Motor neuron (in vitro differentiated cells): Measurements from ENCODE around the gene KCNJ9. TPM values are rescaled to one million over a fixed set of nuclear protein-coding genes. Genes with fewer than 3 reads are reported as not detected.
"Not testable (repeated sequence)": the region's sequence is repeated elsewhere in the genome, so short reads cannot be mapped to it uniquely, and the experiment has no call there.

Source experiments
- ATAC-seq, 8 experiments: fragments of 200-7000 bp; cut with Tn5 transposase; replicated peaks in 6 of 8; 2 replicates each; pipeline ENCODE4 v1.8.0; 2021; ENCODE audit warnings: mild to moderate bottlenecking in 8 of 8, moderate library complexity in 8 of 8
- H3K27ac ChIP-seq, 2 donors: fragments of 250-450 bp; sonication (Bioruptor Pico); 2 replicates each; pipeline ENCODE4 v1.9.0; 2021; ENCODE audit warnings: antibody characterized with exemption in 2 of 2, mild to moderate bottlenecking in 2 of 2, moderate library complexity in 1 of 2
- H3K4me1 ChIP-seq, 2 donors: fragments of 250-450 bp; sonication (Bioruptor Pico); replicated peaks in 1 of 2; 2 replicates each; pipeline ENCODE4 v1.6.1; 2021; ENCODE audit warnings: antibody characterized with exemption in 2 of 2, mild to moderate bottlenecking in 2 of 2, moderate library complexity in 1 of 2
- H3K4me3 ChIP-seq, 5 donors: fragments of 250-450 bp; sonication (Bioruptor Pico); 2 replicates each; pipeline ENCODE4 v1.9.0; 2021; ENCODE audit warnings: antibody characterized with exemption in 5 of 5, mild to moderate bottlenecking in 5 of 5, moderate library complexity in 4 of 5
- WGBS, 10 experiments: fragments of 450-650 bp; shearing (Covaris generic); methylation state at CpG; one replicate each; pipeline ENCODE4 v1.0.0; 2022; 5-methylcytosine and 5-hydroxymethylcytosine counted together
- in situ Hi-C, 9 experiments: fragments of 400-800 bp; cut with MboI; loops; one replicate each; pipeline ENCODE4 v1.15.0; 2021; ENCODE audit warnings: low sequenced_read_pairs in 9 of 9, low pct_unique_long_range_greater_than_20kb in 2 of 9; ENCODE audit not compliant: unreplicated experiment in 9 of 9
- total RNA-seq, 8 experiments: library from RNA; unstranded; fragments of 300-600 nt; gene quantifications; 2 replicates each; pipeline versions ENCODE4 v1.2.3 to v1.2.4, GENCODE V29; 2022

KCNJ9 gene
- total RNA-seq, 8 experiments from 2014 or later: 0.18 to 9.5 (median 3.8) TPM

DNA sequence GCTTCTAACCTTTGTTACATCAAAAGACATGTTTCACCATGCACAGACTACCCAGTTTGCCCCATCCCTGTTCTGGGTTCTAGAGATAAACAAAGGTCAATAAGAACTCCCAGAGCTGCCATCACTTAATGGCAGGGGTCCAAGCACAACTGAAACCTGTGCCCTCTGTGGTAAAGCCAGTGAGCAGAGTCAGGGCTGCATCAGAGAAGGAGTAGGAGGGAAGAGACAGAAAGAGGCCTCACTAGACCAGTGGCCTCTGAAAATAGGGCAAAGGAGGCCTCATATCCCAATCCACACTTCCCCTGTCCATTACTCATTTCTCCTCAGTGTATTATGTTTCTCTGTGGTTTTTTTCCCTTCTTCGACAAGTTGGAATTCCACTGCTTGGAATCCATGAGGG lies 44.4 kb downstream of the KCNJ9 start:
- 0 to 100% (median 88%) methylated on average over 1 of the region's 1 CpG; no CpG with 5 or more reads in 1 of the 10 experiments for WGBS, 10 experiments
- peaks cover 11 to 15% of the 10 kb centered on the region in 2 donors for H3K4me1 ChIP-seq
- H3K27ac ChIP-seq: no peak overlapping the region
- H3K4me3 ChIP-seq: no peak overlapping the region
- in situ Hi-C loops: no loop called here
- ATAC-seq: no peak

DNA sequence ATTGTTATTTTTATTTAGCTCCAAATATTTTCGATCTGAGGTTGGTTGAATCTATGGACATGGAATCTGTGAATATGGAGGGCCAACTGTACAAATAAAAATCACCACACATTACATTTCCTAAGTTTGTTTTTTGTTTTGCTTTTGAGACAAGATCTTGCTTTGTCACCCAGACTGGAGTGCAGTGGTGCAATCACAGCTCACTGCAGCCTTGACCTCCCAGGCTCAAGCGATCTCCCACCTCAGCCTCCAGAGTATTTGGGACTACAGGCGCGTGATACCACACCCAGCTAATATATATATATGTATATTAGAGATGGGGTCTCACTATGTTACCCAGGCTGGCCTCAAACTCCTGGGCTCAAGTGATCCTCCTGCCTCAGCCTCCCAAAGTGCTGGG lies 45.0 kb downstream of the KCNJ9 start:
- H3K4me1 ChIP-seq: peaks cover 11 to 15% of the 10 kb centered on the region in 2 donors
- H3K4me3 ChIP-seq, H3K27ac ChIP-seq, ATAC-seq, in situ Hi-C loops: not testable (repeated sequence)
- WGBS, 10 experiments: 66 to 100% (median 86%) methylated on average over 1 to 4 of the region's 4 CpGs; no CpG with 5 or more reads in 2 of the 10 experiments

DNA sequence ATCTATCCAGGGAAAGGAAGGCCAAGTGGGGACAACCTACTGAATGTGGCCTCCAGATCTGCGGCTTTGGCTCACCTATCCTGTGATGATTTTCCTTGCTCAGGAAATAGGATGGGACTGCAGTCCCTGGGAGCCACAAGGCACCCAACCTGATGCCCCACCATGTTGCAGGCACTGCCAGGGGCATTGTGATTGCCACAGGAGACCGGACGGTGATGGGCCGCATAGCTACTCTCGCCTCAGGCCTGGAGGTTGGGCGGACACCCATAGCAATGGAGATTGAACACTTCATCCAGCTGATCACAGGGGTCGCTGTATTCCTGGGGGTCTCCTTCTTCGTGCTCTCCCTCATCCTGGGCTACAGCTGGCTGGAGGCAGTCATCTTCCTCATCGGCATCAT lies 46.0 kb downstream of the KCNJ9 start:
- in situ Hi-C loops: no loop called here
- no peak for ATAC-seq
- no peak overlapping the region for H3K27ac ChIP-seq
- WGBS, 10 experiments: 86 to 100% (median 95%) methylated on average over 1 to 7 of the region's 9 CpGs; no CpG with 5 or more reads in 2 of the 10 experiments
- H3K4me3 ChIP-seq: no peak overlapping the region
- peaks cover 11 to 15% of the 10 kb centered on the region in 2 donors for H3K4me1 ChIP-seq

DNA sequence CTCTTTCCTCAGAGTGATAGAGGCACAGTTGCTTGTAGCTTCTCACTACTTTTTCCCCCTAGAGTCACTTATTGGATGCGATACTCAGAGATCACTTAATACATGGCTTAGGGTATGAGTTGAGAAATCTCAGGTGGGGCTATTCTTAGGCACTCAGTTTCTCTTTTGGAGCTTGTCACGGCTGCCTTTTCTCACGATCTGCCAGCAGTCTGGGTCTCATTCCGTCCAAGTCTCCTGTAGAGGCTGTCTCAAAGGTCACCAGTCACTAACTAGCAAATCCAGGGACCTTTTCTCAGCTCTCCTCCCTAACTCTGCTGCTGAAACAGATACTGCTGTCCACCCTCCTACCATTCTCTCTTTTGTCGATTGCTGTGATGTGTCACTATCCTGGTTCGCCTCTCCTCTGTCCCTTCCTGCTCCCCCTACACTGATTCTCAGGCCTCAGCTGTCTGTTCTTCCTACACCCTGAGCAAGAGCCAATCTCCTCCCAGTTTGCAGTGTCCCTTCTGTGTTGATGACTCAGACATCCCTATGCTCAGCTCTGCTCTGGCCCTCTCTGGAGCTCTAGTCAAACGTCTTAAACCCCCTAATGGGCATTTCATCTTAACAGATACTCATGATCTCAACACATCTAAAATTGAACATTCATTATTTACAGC lies 46.7 kb downstream of the KCNJ9 start:
- peaks cover 11 to 15% of the 10 kb centered on the region in 2 donors for H3K4me1 ChIP-seq
- ATAC-seq: peak in 7 of 8 experiments; percentile 66 to 91 (median 84)
- no peak overlapping the region for H3K4me3 ChIP-seq
- in situ Hi-C loops: no loop called here
- 0 to 88% (median 35%) methylated on average over 1 to 7 of the region's 7 CpGs; no CpG with 5 or more reads in 4 of the 10 experiments for WGBS, 10 experiments
- no peak overlapping the region for H3K27ac ChIP-seq

DNA sequence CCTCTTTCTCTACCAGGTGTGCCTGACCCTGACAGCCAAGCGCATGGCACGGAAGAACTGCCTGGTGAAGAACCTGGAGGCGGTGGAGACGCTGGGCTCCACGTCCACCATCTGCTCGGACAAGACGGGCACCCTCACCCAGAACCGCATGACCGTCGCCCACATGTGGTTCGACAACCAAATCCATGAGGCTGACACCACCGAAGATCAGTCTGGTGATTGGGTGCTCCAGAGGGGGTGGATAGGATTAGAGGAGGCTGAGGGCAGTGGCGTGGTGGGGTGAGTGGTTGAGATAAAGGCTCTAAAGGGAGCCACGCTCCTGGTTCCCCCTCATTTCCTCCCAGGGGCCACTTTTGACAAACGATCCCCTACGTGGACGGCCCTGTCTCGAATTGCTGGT lies 47.3 kb downstream of the KCNJ9 start:
- Histone ChIP-seq H3K4me1 (peaks cover 11 to 15% of the 10 kb centered on the region in 2 donors), H3K4me3 (no peak overlapping the region), H3K27ac (no peak overlapping the region)
- WGBS, 10 experiments: 92 to 100% methylated on average over 8 to 9 of the region's 18 CpGs; no CpG with 5 or more reads in 8 of the 10 experiments
- ATAC-seq: no peak
- in situ Hi-C loops: no loop called here

DNA sequence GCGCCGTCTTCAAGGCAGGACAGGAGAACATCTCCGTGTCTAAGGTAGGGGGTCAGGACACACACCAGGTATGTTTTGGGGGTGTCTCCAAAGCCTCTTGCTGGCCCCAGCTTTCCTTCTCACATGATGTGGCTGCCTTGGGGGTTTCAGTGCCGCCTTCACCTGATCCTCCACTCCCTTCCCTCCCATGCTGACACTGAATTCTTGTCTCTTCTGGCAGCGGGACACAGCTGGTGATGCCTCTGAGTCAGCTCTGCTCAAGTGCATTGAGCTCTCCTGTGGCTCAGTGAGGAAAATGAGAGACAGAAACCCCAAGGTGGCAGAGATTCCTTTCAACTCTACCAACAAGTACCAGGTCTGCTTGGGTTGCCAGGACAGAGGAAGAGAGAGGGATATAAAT lies 47.7 kb downstream of the KCNJ9 start:
- whole genome bisulfite sequencing, 10 experiments: 81 to 88% methylated on average over 2 to 5 of the region's 5 CpGs; no CpG with 5 or more reads in 8 of the 10 experiments
- in situ Hi-C loops: no loop called here
- H3K27ac ChIP-seq: no peak overlapping the region
- no peak overlapping the region for H3K4me3 ChIP-seq
- ATAC-seq: peak in 1 of 8 experiments; percentile 15
- peaks cover 10 to 11% of the 10 kb centered on the region in 2 donors for H3K4me1 ChIP-seq

DNA sequence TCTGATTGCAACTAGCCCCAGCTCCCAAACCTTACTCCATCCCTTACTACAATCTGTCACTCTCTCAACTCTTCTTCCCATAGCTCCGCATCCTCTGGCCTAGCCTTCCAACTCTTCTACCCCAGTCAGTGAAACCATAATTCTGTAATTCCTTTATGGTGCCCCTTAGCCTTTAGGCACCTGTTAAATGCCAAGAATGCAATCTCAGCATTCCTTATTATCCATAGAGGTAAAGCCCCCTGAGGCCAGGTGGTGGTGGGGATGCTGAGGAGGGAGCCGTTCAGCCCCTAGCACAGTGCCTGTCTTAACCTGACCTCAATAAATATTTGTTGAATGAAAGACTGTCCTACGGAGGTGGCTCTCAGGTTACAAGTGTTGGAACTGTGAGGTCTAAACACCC lies 48.2 kb downstream of the KCNJ9 start:
- Histone ChIP-seq H3K4me1 (peaks cover 5 to 6% of the 10 kb centered on the region in 2 donors), H3K27ac (no peak overlapping the region), H3K4me3 (no peak overlapping the region)
- no peak for ATAC-seq
- in situ Hi-C loops: no loop called here
- 40 to 100% (median 89%) methylated on average over 1 to 3 of the region's 3 CpGs; no CpG with 5 or more reads in 1 of the 10 experiments for whole genome bisulfite sequencing, 10 experiments

DNA sequence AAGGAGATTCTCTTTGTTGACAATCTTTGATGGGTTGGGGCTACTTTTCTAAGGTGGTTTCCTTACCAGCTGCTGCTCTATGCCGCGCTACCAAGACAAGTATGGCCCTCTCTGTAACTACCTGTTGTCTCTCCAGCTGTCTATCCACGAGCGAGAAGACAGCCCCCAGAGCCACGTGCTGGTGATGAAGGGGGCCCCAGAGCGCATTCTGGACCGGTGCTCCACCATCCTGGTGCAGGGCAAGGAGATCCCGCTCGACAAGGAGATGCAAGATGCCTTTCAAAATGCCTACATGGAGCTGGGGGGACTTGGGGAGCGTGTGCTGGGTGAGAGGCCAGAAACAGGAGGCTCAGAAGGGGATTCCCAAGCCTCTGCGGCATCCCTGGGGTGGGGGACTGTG lies 48.6 kb downstream of the KCNJ9 start:
- no peak overlapping the region for H3K27ac ChIP-seq
- WGBS, 10 experiments: 73 to 100% (median 92%) methylated on average over 2 to 11 of the region's 11 CpGs; no CpG with 5 or more reads in 6 of the 10 experiments
- in situ Hi-C loops: no loop called here
- H3K4me3 ChIP-seq: no peak overlapping the region
- no peak for ATAC-seq
- peaks cover 1 to 2% of the 10 kb centered on the region in 2 donors for H3K4me1 ChIP-seq

DNA sequence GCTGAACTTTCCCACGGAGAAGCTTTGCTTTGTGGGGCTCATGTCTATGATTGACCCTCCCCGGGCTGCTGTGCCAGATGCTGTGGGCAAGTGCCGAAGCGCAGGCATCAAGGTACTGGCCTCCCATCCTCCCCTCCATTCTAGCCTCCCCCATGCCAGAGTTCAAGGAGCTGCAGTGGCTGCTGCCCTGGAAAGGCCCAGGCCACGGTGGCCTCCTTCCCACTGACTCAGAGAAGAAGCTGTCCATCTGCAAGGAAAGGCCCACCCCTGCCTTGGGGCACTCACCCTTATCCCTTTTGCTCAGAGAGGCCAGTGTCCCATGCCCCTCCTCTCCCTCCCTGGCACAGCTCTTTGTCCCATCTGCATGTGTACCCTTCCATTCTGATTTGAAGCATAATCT lies 49.1 kb downstream of the KCNJ9 start:
- peak in 2 of 8 experiments; percentile 25 to 45 for ATAC-seq
- in situ Hi-C loops: no loop called here

DNA sequence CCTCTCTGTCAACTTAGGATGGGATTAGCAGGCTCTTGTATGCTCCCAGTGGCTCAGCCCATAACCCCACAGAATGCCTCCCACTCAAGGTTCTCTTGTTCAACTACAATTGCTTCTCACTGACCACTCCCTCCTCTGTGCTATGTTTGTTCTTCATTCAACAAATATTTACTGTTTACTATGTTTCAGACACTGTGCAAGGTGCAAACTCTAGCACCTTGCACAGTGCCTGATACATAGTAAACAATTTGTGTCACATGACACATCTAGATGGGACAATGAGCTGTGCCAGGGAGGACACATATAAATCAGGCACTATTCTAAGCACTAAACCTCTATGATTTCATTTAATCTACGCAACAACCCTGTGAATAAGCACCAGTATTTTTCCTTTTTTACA lies 49.6 kb downstream of the KCNJ9 start:
- in situ Hi-C loops: no loop called here
- 86 to 100% (median 100%) methylated on average over 1 of the region's 1 CpG; no CpG with 5 or more reads in 4 of the 10 experiments for WGBS, 10 experiments
- Histone ChIP-seq H3K4me3 (no peak overlapping the region), H3K27ac (no peak overlapping the region), H3K4me1 (no peaks in the 10 kb centered on the region)
- ATAC-seq: no peak

More for the DNA sequence above, 49.1 kb downstream of the KCNJ9 start:
- no peak overlapping the region for H3K4me3 ChIP-seq
- H3K27ac ChIP-seq: no peak overlapping the region
- 0 to 86% (median 60%) methylated on average over 1 of the region's 5 CpGs; no CpG with 5 or more reads in 7 of the 10 experiments for WGBS, 10 experiments
- no peaks in the 10 kb centered on the region for H3K4me1 ChIP-seq

DNA sequence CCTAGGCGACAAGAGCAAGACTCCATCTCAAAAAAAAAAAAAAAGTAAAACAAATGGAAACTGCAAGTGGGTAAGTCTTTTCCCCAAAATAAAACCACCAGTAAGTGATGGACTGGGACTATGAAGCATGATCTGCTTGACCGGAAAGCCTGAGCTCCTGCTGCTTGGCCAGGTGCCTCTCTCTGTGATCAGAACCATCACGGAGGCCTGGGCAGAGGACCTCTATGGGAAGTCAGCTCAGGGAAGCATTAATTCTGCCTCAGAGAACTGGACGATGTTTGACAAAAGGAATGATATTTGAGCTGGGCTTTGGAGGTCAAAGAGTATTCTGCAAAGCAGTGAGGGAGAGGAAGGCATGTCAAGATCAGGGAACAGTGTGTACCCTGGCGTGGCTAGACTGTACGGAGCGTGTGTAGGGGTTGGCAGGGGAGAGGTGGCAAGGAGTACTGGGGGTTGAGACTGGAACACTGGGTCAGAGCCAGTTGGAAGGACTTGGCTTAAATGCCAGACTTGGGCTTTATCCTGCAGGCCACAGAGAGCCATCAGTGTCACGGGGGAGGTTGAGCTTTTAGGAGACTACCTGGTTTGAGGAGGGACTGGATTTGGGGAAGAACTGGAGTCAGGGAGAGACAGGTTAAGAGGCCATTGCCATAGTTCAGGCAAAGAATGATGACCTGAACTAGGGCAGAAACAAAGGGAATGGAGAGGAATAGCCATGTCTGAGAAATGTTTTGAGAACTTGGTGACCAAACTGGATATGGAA lies 50.6 kb downstream of the KCNJ9 start:
- no peak overlapping the region for H3K27ac ChIP-seq
- H3K4me1 ChIP-seq: no peaks in the 10 kb centered on the region
- no peak overlapping the region for H3K4me3 ChIP-seq
- WGBS, 10 experiments: 24 to 100% (median 89%) methylated on average over 1 to 7 of the region's 8 CpGs; no CpG with 5 or more reads in 2 of the 10 experiments
- in situ Hi-C loops: no loop called here
- no peak for ATAC-seq

DNA sequence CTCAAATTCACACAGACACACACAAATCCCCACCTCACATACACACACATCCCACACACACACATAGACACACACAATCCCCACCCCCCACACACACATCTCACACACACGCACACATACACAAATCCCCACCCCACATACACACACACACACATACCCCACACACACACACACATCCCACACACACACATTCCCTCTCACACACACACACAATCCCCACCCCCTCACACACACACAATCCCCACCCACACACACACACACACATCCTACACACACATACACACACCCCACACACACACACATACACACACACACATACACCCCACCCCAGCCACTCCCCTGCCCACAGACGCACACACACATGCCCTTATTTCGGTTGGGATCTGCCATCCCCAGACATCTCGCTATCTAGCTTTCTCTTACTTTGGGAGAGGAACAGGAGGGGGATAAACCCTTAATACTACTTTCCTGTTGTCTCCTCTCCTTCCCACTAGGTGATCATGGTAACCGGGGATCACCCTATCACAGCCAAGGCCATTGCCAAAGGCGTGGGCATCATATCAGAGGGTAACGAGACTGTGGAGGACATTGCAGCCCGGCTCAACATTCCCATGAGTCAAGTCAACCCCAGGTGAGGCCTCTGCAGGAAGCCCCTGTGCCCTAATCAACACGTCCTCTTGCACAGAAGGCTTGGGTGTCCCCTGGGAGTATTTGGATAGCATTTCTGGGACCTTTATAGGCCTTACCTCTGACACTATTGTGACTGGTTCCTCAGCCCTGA lies 52.8 kb downstream of the KCNJ9 start:
- ATAC-seq: no peak
- no peak overlapping the region for H3K4me3 ChIP-seq
- in situ Hi-C loops: no loop called here
- WGBS, 10 experiments: 20 to 100% (median 78%) methylated on average over 1 to 5 of the region's 9 CpGs; no CpG with 5 or more reads in 6 of the 10 experiments
- no peak overlapping the region for H3K27ac ChIP-seq
- no peaks in the 10 kb centered on the region for H3K4me1 ChIP-seq
